HCT116 (cell line): Measurements from ENCODE around the gene PDGFD. TPM values are rescaled to one million over a fixed set of nuclear protein-coding genes. Genes with fewer than 3 reads are reported as not detected.

Source experiments
- ATAC-seq: fragments of 200-7000 bp; cut with Tn5 transposase; 2 replicates; pipeline ENCODE4 v1.9.1; 2020; ENCODE audit warnings: mild to moderate bottlenecking, moderate library complexity
- BruUV-seq: library from RNA; stranded (reverse); fragments of 400-500 nt; replicated peaks from 2 replicates; lab custom pipeline; 2021; lab: Mats Ljungman, UMichigan
- CTCF ChIA-PET: fragments of 300-600 bp; sonication (Branson Sonifier 250); formaldehyde crosslinking; loops from one replicate; lab custom pipeline; 2021; ENCODE audit warnings: antibody characterized with exemption; lab: Charles Lee
- POLR2A ChIA-PET: fragments of 300-600, 350-600 bp; sonication (Branson Sonifier 250); formaldehyde crosslinking; loops from one replicate; lab custom pipeline; 2021; ENCODE audit warnings: antibody characterized with exemption; lab: Charles Lee
- RAD21 ChIA-PET, 2 experiments: fragments of 300-600 bp; sonication (Branson Sonifier 250); formaldehyde crosslinking; loops; one replicate each; lab custom pipeline; 2023; ENCODE audit warnings: low total read pairs in 2 of 2; ENCODE audit not compliant: uncharacterized antibody in 2 of 2, unreplicated experiment in 2 of 2, low non-redundant PET in 1 of 2; lab: Charles Lee
- DNase-seq: peaks from one replicate; pipeline ENCODE4 v3.0.0-alpha.2; 2010; ENCODE audit warnings: low read depth, low spot score
- H2AFZ ChIP-seq: fragments of 200-600 bp; shearing (Covaris generic), sonication (generic); 2 replicates; pipeline ENCODE4 v1.6.1; 2017; ENCODE audit warnings: low read depth, mixed run types, mixed read lengths, antibody characterized with exemption, low read length; ENCODE audit not compliant: poor library complexity, severe bottlenecking
- H3K27ac ChIP-seq: 2 replicates; pipeline ENCODE4 v1.5.1; 2012; ENCODE audit warnings: low read depth, low read length
- H3K27me3 ChIP-seq: fragments of 200-600 bp; sonication (generic); 2 replicates; pipeline ENCODE4 v1.6.1; 2016; ENCODE audit warnings: mixed run types, low read length, mixed read lengths; ENCODE audit not compliant: insufficient read depth
- H3K36me3 ChIP-seq, 2 experiments: fragments of 200-500 bp in 1 of 2; fragments of 200-600 bp in 1 of 2; sonication (Bioruptor generic) in 1 of 2; sonication (generic) in 1 of 2; 2 replicates each; pipeline versions ENCODE4 v1.5.1 to v1.6.1; 2014 to 2016; ENCODE audit warnings: low read length in 2 of 2, inconsistent platforms in 1 of 2, mixed read lengths in 1 of 2, mixed run types in 1 of 2; ENCODE audit not compliant: insufficient read depth in 2 of 2, control insufficient read depth in 1 of 2
- H3K4me1 ChIP-seq, 2 experiments: fragments of 200-600 bp in 1 of 2; sonication (generic) in 1 of 2; 2 replicates each; pipeline versions ENCODE4 v1.5.1 to v1.6.1; 2012 to 2017; ENCODE audit warnings: low read length in 2 of 2, inconsistent platforms in 1 of 2, mild to moderate bottlenecking in 1 of 2, mixed read lengths in 1 of 2, mixed run types in 1 of 2, moderate library complexity in 1 of 2; ENCODE audit not compliant: insufficient read depth in 2 of 2, control insufficient read depth in 1 of 2
- H3K4me2 ChIP-seq: fragments of 200-600 bp; sonication (generic); 2 replicates; pipeline ENCODE4 v1.6.1; 2017; ENCODE audit warnings: mixed run types, low read length, mixed read lengths
- H3K4me3 ChIP-seq, 2 experiments: fragments of 200-600 bp in 1 of 2; sonication (generic) in 1 of 2; replicated peaks in 1 of 2; 2 replicates each; pipeline ENCODE4 v1.5.1; 2011 to 2016; ENCODE audit warnings: low read length in 2 of 2, control low read depth in 1 of 2, low read depth in 1 of 2, mild to moderate bottlenecking in 1 of 2, mixed read lengths in 1 of 2, mixed run types in 1 of 2
- H3K79me2 ChIP-seq: fragments of 200-600 bp; sonication (generic); 2 replicates; pipeline ENCODE4 v1.6.1; 2017; ENCODE audit warnings: mild to moderate bottlenecking, mixed run types, low read length, moderate library complexity, mixed read lengths; ENCODE audit not compliant: insufficient read depth
- H3K9ac ChIP-seq: fragments of 200-600 bp; sonication (generic); 2 replicates; pipeline ENCODE4 v1.6.1; 2016; ENCODE audit warnings: low read length, mixed read lengths
- H3K9me2 ChIP-seq: fragments of 200-600 bp; sonication (generic), shearing (Covaris generic); 2 replicates; pipeline ENCODE4 v1.6.1; 2017; ENCODE audit warnings: mixed run types, mild to moderate bottlenecking, moderate library complexity; ENCODE audit not compliant: insufficient read depth
- H3K9me3 ChIP-seq, 2 experiments: fragments of 200-500 bp in 1 of 2; fragments of 200-600 bp in 1 of 2; sonication (Bioruptor generic) in 1 of 2; sonication (generic) in 1 of 2; 2 replicates each; pipeline ENCODE4 v1.6.1; 2014 to 2017; ENCODE audit warnings: low read length in 2 of 2, mixed read lengths in 2 of 2, inconsistent platforms in 1 of 2, low read depth in 1 of 2, mild to moderate bottlenecking in 1 of 2, mixed run types in 1 of 2, moderate library complexity in 1 of 2; ENCODE audit not compliant: control insufficient read depth in 1 of 2, insufficient read depth in 1 of 2
- H4K20me1 ChIP-seq: fragments of 200-600 bp; sonication (generic), shearing (Covaris generic); 2 replicates; pipeline ENCODE4 v1.6.1; 2017; ENCODE audit warnings: mixed run types, mild to moderate bottlenecking, moderate library complexity; ENCODE audit not compliant: insufficient read depth
- ATF3 ChIP-seq: IDR thresholded peaks from 2 replicates; pipeline ENCODE4 v1.6.1; 2012
- CBX3 ChIP-seq: IDR thresholded peaks from 2 replicates; pipeline ENCODE4 v1.6.1; 2012; ENCODE audit warnings: low read depth
- CEBPB ChIP-seq: IDR thresholded peaks from 2 replicates; pipeline ENCODE4 v1.6.1; 2012; ENCODE audit warnings: low read depth
- CTCF ChIP-seq, 3 experiments: fragments of 200-600 bp in 1 of 3; sonication (generic) in 1 of 3; IDR thresholded peaks in 2 of 3; conservative IDR thresholded peaks in 1 of 3; 2 replicates each; pipeline ENCODE4 v1.5.1; 2012 to 2017; ENCODE audit warnings: low read depth in 2 of 3, low read length in 2 of 3, antibody characterized with exemption in 1 of 3, borderline replicate concordance in 1 of 3, control low read depth in 1 of 3, mild to moderate bottlenecking in 1 of 3, mixed read lengths in 1 of 3, mixed run types in 1 of 3, moderate library complexity in 1 of 3; ENCODE audit not compliant: insufficient read depth in 1 of 3
- ELF1 ChIP-seq: IDR thresholded peaks from 2 replicates; pipeline ENCODE4 v1.6.1; 2012; ENCODE audit warnings: low read depth, borderline replicate concordance
- EZH2phosphoT487 ChIP-seq: fragments of 200-600 bp; IDR thresholded peaks from 2 replicates; pipeline ENCODE4 v1.6.1; 2018; ENCODE audit warnings: antibody characterized with exemption, borderline replicate concordance
- JUND ChIP-seq: IDR thresholded peaks from 2 replicates; pipeline ENCODE4 v1.6.1; 2012
- POLR2A ChIP-seq: IDR thresholded peaks from 2 replicates; pipeline ENCODE4 v1.7.0; 2011; ENCODE audit warnings: borderline replicate concordance; ENCODE audit not compliant: insufficient read depth, insufficient read length; ENCODE audit errors: extremely low read depth
- POLR2AphosphoS5 ChIP-seq: IDR thresholded peaks from 2 replicates; pipeline ENCODE4 v1.6.1; 2011; ENCODE audit warnings: mild to moderate bottlenecking, low read depth, low read length, moderate library complexity
- RAD21 ChIP-seq: IDR thresholded peaks from 2 replicates; pipeline ENCODE4 v1.6.1; 2012; ENCODE audit warnings: low read depth, mild to moderate bottlenecking
- SIN3A ChIP-seq: IDR thresholded peaks from 2 replicates; pipeline ENCODE4 v1.6.1; 2012; ENCODE audit warnings: low read depth
- SP1 ChIP-seq: IDR thresholded peaks from 2 replicates; pipeline ENCODE4 v1.6.1; 2012; ENCODE audit warnings: low read depth
- SRF ChIP-seq: IDR thresholded peaks from 2 replicates; pipeline ENCODE4 v1.6.1; 2012; ENCODE audit warnings: low read depth
- TCF7L2 ChIP-seq: IDR thresholded peaks from 2 replicates; pipeline ENCODE4 v1.7.0; 2011; ENCODE audit warnings: borderline replicate concordance, inconsistent platforms; ENCODE audit not compliant: insufficient read depth, insufficient read length; ENCODE audit errors: extremely low read depth
- YY1 ChIP-seq: IDR thresholded peaks from 2 replicates; pipeline ENCODE4 v1.6.1; 2011; ENCODE audit warnings: low read length, low read depth, moderate library complexity, mild to moderate bottlenecking; ENCODE audit not compliant: insufficient replicate concordance; ENCODE audit errors: extremely low read depth
- ZBTB33 ChIP-seq: IDR thresholded peaks from 2 replicates; pipeline ENCODE4 v1.6.1; 2011; ENCODE audit warnings: mild to moderate bottlenecking, low read length, moderate library complexity; ENCODE audit not compliant: insufficient replicate concordance; ENCODE audit errors: extremely low read depth
- ZFX ChIP-seq: fragments of 450-650 bp; IDR thresholded peaks from 2 replicates; pipeline ENCODE4 v1.6.1; 2017
- ZNF274 ChIP-seq: fragments of 200-500 bp; sonication (Bioruptor generic); IDR thresholded peaks from 2 replicates; pipeline ENCODE4 v1.6.1; 2014; ENCODE audit warnings: mild to moderate bottlenecking, low read depth, low read length, inconsistent platforms
- intact Hi-C: fragments of 100-400 bp; cut with micrococcal nuclease; formaldehyde crosslinking; loops from 2 replicates; pipeline ENCODE4 v1.10.0; 2022
- total RNA-seq: library from RNA; stranded (reverse); gene quantifications from one replicate; pipeline ENCODE4 v1.2.1, GENCODE V29; 2021; ENCODE audit not compliant: unreplicated experiment
- TF ChIP-seq, protein P1 (sequence below): IDR thresholded peaks from 2 replicates; pipeline ENCODE4 v1.6.1; 2012

Gene PDGFD
- total RNA-seq, 1 experiment from 2014 or later, result 0.34 TPM

DNA sequence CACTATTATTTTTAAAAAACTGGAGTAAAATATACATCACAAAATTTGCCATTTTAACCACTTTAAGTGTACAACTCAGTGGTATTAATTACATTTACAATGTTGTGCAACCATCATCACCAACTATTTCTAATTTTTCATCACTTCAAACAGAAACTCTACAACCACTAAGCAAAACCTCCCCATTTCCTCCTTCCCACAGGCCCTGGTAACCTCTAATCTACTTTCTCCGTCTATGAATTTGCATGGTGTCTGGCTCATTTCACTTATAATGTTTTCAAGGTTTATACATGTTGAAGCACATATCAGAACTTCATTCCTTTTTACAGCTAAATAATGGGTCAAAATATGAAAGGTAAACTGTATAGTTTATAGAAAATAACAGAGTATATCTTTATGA, 103.1 kb downstream of the PDGFD start:
- TF ChIP-seq POLR2A, result no peak
- no peak for TF ChIP-seq CTCF (IDR thresholded peaks at IDR 0.05 in 2 of 3, conservative IDR thresholded peaks at IDR 0.05 in 1 of 3; ENCODE audit: borderline replicate concordance in 1 of 3, insufficient read depth in 1 of 3, low read depth in 2 of 3, low read length in 2 of 3)
- TF ChIP-seq ELF1, result no peak
- no peak for TF ChIP-seq SP1
- TF ChIP-seq EZH2phosphoT487, result no peak
- TF ChIP-seq ZFX, result no peak
- no peak for TF ChIP-seq ZNF274
- no peak for TF ChIP-seq SRF
- TF ChIP-seq YY1, result no peak
- no peak for TF ChIP-seq ZBTB33
- no peak for TF ChIP-seq CEBPB
- TF ChIP-seq SIN3A, result no peak
- TF ChIP-seq RAD21, result no peak
- TF ChIP-seq ATF3, result no peak
- TF ChIP-seq TCF7L2, result no peak
- TF ChIP-seq, protein P1, sequence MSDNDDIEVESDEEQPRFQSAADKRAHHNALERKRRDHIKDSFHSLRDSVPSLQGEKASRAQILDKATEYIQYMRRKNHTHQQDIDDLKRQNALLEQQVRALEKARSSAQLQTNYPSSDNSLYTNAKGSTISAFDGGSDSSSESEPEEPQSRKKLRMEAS, result no peak
- TF ChIP-seq POLR2AphosphoS5, result no peak
- TF ChIP-seq CBX3, result no peak
- no peak for TF ChIP-seq JUND
- TF ChIP-seq, all 23 proteins: peak for 0
- intact Hi-C loops, result no loop called here
- RAD21 ChIA-PET, result no interaction called here
- Histone ChIP-seq H2AFZ (no peak overlapping the region), H3K36me3 (no peaks in the 10 kb centered on the region), H3K9ac (no peak overlapping the region), H4K20me1 (no peaks in the 10 kb centered on the region), H3K4me1 (no peaks in the 10 kb centered on the region), H3K27me3 (no peaks in the 10 kb centered on the region), H3K9me2 (no peaks in the 10 kb centered on the region), H3K4me2 (no peak overlapping the region), H3K27ac (no peak overlapping the region), H3K9me3 (no peaks in the 10 kb centered on the region), H3K79me2 (no peaks in the 10 kb centered on the region), H3K4me3 (no peak overlapping the region)
- ATAC-seq (no peak), DNase-seq (no peak)
- POLR2A ChIA-PET, result no interaction called here
- no TSS peak for BruUV-seq
- CTCF ChIA-PET, result no interaction called here
